Endothelial cell of umbilical vein (primary cell): ENCODE data around the gene DHX35. TPM values are rescaled to one million over a fixed set of nuclear protein-coding genes. Genes with fewer than 3 reads are reported as not detected.

Source experiments
- BruUV-seq: library from RNA; stranded (reverse); fragments of 400-500 nt; replicated peaks from 2 replicates; lab custom pipeline; 2021; lab: Mats Ljungman, UMichigan
- CTCF ChIA-PET: fragments of 300-600, 350-600 bp; sonication (Branson Sonifier 250); formaldehyde crosslinking; loops from one replicate; lab custom pipeline; 2021; ENCODE audit warnings: antibody characterized with exemption, inconsistent platforms; lab: Charles Lee
- POLR2A ChIA-PET: fragments of 300-600, 350-600 bp; sonication (Branson Sonifier 250); formaldehyde crosslinking; loops from one replicate; lab custom pipeline; 2021; ENCODE audit warnings: antibody characterized with exemption, inconsistent platforms; lab: Charles Lee
- DNase-seq: peaks from one replicate; pipeline ENCODE4 v3.0.0-alpha.2; 2011; ENCODE audit warnings: low read depth, low spot score
- FAIRE-seq: peaks from 2 replicates; lab custom pipeline; 2011; peaks lifted over from hg19 to GRCh38; lab: Jason Lieb, UNC
- H2AFZ ChIP-seq: 2 replicates; pipeline ENCODE4 v1.6.0; 2012; ENCODE audit warnings: low read depth, low read length, control low read depth, inconsistent platforms
- H3K27ac ChIP-seq: 2 replicates; pipeline ENCODE4 v1.5.1; 2011; ENCODE audit warnings: low read depth, mild to moderate bottlenecking, control low read depth, low read length, moderate library complexity; ENCODE audit not compliant: insufficient read depth
- H3K27me3 ChIP-seq, 2 experiments: 2 replicates each; pipeline versions ENCODE4 v1.6.0 to v1.6.1; 2011; ENCODE audit warnings: low read length in 2 of 2, mixed read lengths in 1 of 2; ENCODE audit not compliant: control insufficient read depth in 2 of 2, insufficient read depth in 2 of 2
- H3K36me3 ChIP-seq, 2 experiments: 2 replicates in 1 of 2; 3 replicates in 1 of 2; pipeline ENCODE4 v1.5.1; 2011; ENCODE audit warnings: low read length in 2 of 2, mild to moderate bottlenecking in 1 of 2, moderate library complexity in 1 of 2; ENCODE audit not compliant: control insufficient read depth in 2 of 2, insufficient read depth in 2 of 2; ENCODE audit errors: extremely low read depth in 1 of 2
- H3K4me1 ChIP-seq: 3 replicates; pipeline ENCODE4 v1.5.1; 2011; ENCODE audit warnings: mild to moderate bottlenecking, low read length; ENCODE audit not compliant: control insufficient read depth, insufficient read depth; ENCODE audit errors: extremely low read depth
- H3K4me2 ChIP-seq: 2 replicates; pipeline ENCODE4 v1.6.1; 2011; ENCODE audit warnings: low read length, control low read depth, mixed read lengths; ENCODE audit not compliant: insufficient read depth
- H3K4me3 ChIP-seq, 3 experiments: fragments of 200-600 bp in 1 of 3; sonication (generic), shearing (Covaris generic) in 1 of 3; replicated peaks in 1 of 3; 2 replicates each; pipeline ENCODE4 v1.5.1; 2011 to 2016; ENCODE audit warnings: control low read depth in 3 of 3, low read length in 3 of 3, mild to moderate bottlenecking in 2 of 3, inconsistent platforms in 1 of 3, low read depth in 1 of 3, moderate library complexity in 1 of 3; ENCODE audit not compliant: insufficient read depth in 1 of 3
- H3K79me2 ChIP-seq: 2 replicates; pipeline ENCODE4 v1.6.0; 2012; ENCODE audit warnings: low read length, inconsistent platforms; ENCODE audit not compliant: control insufficient read depth, insufficient read depth
- H3K9ac ChIP-seq: replicated peaks from 2 replicates; pipeline ENCODE3; 2011; ENCODE audit warnings: low read length, control low read depth; ENCODE audit not compliant: insufficient read depth; ENCODE audit errors: extremely low read depth
- H3K9me1 ChIP-seq: replicated peaks from 3 replicates; pipeline ENCODE4 v1.6.0; 2011; ENCODE audit warnings: mild to moderate bottlenecking, low read length; ENCODE audit not compliant: control insufficient read depth, insufficient read depth; ENCODE audit errors: extremely low read depth
- H3K9me3 ChIP-seq: replicated peaks from 2 replicates; pipeline ENCODE4 v1.5.1; 2012; ENCODE audit warnings: low read length, inconsistent platforms; ENCODE audit not compliant: control insufficient read depth, insufficient read depth
- H4K20me1 ChIP-seq: replicated peaks from 2 replicates; pipeline ENCODE3; 2011; ENCODE audit warnings: mild to moderate bottlenecking, low read length; ENCODE audit not compliant: control insufficient read depth, insufficient read depth; ENCODE audit errors: extremely low read depth
- CTCF ChIP-seq, 2 donors: IDR thresholded peaks; 1 replicate in 1 of 2; 2 replicates in 1 of 2; pipeline ENCODE4 v1.5.1; 2011; ENCODE audit warnings: low read length in 2 of 2, mild to moderate bottlenecking in 2 of 2, moderate library complexity in 2 of 2, control low read depth in 1 of 2, inconsistent platforms in 1 of 2, low read depth in 1 of 2; ENCODE audit not compliant: insufficient read depth in 1 of 2; ENCODE audit errors: extremely low read depth in 1 of 2
- EZH2 ChIP-seq: IDR thresholded peaks from 2 replicates; pipeline ENCODE4 v1.6.1; 2012; ENCODE audit warnings: borderline replicate concordance, low read depth, mild to moderate bottlenecking, moderate library complexity, low read length, inconsistent platforms; ENCODE audit not compliant: severe bottlenecking
- FOS ChIP-seq: IDR thresholded peaks from 2 replicates; pipeline ENCODE4 v1.6.1; 2011; ENCODE audit warnings: mild to moderate bottlenecking, low read length, moderate library complexity, borderline replicate concordance; ENCODE audit not compliant: insufficient read depth
- GATA2 ChIP-seq: IDR thresholded peaks from 2 replicates; pipeline ENCODE4 v1.7.0; 2011; ENCODE audit warnings: low read depth, mild to moderate bottlenecking, moderate library complexity, mixed read lengths, low read length; ENCODE audit not compliant: insufficient read length, insufficient read depth
- JUN ChIP-seq: IDR thresholded peaks from 2 replicates; pipeline ENCODE4 v1.6.1; 2011; ENCODE audit warnings: borderline replicate concordance, low read depth; ENCODE audit not compliant: insufficient read length, insufficient read depth
- MAX ChIP-seq: IDR thresholded peaks from 2 replicates; pipeline ENCODE4 v1.6.1; 2011; ENCODE audit not compliant: insufficient read depth, insufficient read length
- MYC ChIP-seq: IDR thresholded peaks from one replicate; pipeline ENCODE4 v1.6.1; 2011; ENCODE audit warnings: mild to moderate bottlenecking, low read depth, low read length
- POLR2A ChIP-seq: IDR thresholded peaks from 2 replicates; pipeline ENCODE4 v1.6.1; 2012; ENCODE audit warnings: low read depth, mild to moderate bottlenecking, control low read depth, low read length
- POLR2AphosphoS5 ChIP-seq: IDR thresholded peaks from 2 replicates; pipeline ENCODE4 v1.6.1; 2012; ENCODE audit warnings: low read depth, mild to moderate bottlenecking, control low read depth, low read length, moderate library complexity; ENCODE audit not compliant: insufficient read depth
- dilution Hi-C: fragments of 300-500 bp; cut with MboI; formaldehyde crosslinking; loops from one replicate; pipeline ENCODE4 v1.15.0; 2019; ENCODE audit warnings: low sequenced_read_pairs; ENCODE audit not compliant: extremely low pct_ligation_motif_present
- intact Hi-C: fragments of 100-400 bp; cut with micrococcal nuclease; formaldehyde crosslinking; loops from one replicate; pipeline ENCODE4 v1.10.0; 2022
- polyA plus RNA-seq, 4 experiments: library from polyadenylated mRNA; depleted of rRNA in 3 of 4; stranded (reverse) in 3 of 4; unstranded in 1 of 4; fragments of >200 nt; gene quantifications; 2 replicates each; pipeline versions ENCODE4 v1.2.1 to v1.2.3, GENCODE V29; 2011 to 2012; ENCODE audit warnings: missing spikeins in 1 of 4
- small RNA-seq: library from RNA; depleted of rRNA; stranded (forward); fragments of <200 nt; gene quantifications from one replicate; pipeline ENCODE3, GENCODE V24; 2012; ENCODE audit warnings: low replicate concordance, low read depth; ENCODE audit not compliant: insufficient read depth, insufficient read length
- total RNA-seq: library from RNA; stranded (reverse); gene quantifications from 2 replicates; pipeline ENCODE4 v1.2.3, GENCODE V29; 2021

The DHX35 gene
- total and polyA plus RNA-seq, 2 donors (not counting 3 experiments of a cell fraction or from before 2014, with no cell fraction given): 10.0 to 13.0 TPM

GRCh38 chr20:39089029-39089428, 126.9 kb downstream of the DHX35 start:
- no peak for DNase-seq
- Histone ChIP-seq H3K27ac (no peak overlapping the region), H3K9me1 (no peaks in the 10 kb centered on the region), H3K4me3 (no peak overlapping the region), H3K79me2 (no peaks in the 10 kb centered on the region), H4K20me1 (no peaks in the 10 kb centered on the region), H3K27me3 (no peaks in the 10 kb centered on the region), H2AFZ (no peak overlapping the region), H3K9me3 (no peaks in the 10 kb centered on the region), H3K36me3 (no peaks in the 10 kb centered on the region), H3K4me1 (no peaks in the 10 kb centered on the region), H3K4me2 (no peak overlapping the region), H3K9ac (no peak overlapping the region)
- no peak for FAIRE-seq
- CTCF ChIA-PET: interaction anchor here (4.2 kb wide), 1 partner anchor 40 kb away, joined by 24 read pairs; no protein-coding TSS in a partner anchor
- POLR2A ChIA-PET: no interaction called here
- BruUV-seq: no TSS peak
- dilution Hi-C loops (no loop called here), intact Hi-C loops (no loop called here)
- no peak for TF ChIP-seq MAX
- TF ChIP-seq FOS: no peak
- TF ChIP-seq EZH2: no peak
- no peak for TF ChIP-seq POLR2AphosphoS5
- TF ChIP-seq CTCF (IDR thresholded peaks at IDR 0.05; ENCODE audit: extremely low read depth in 1 of 2, insufficient read depth in 1 of 2, low read depth in 1 of 2, low read length in 2 of 2): no peak
- TF ChIP-seq JUN: no peak
- no peak for TF ChIP-seq GATA2
- TF ChIP-seq POLR2A: no peak
- no peak for TF ChIP-seq MYC

Small RNAs within 50 kb of the gene (small RNA-seq; reads per million reads assigned to genes)
- gene AL023803.1: not detected

Other genes starting within 250 kb of the DHX35 start
- not detected in 2 replicates for gene SLC32A1, start 237.9 kb upstream of the DHX35 start, total RNA-seq
- gene SLC32A1, start 237.9 kb upstream of the DHX35 start, polyA plus RNA-seq: 0.04 TPM in 1 of 2 replicates, not detected in the other
- 9.7 and 11.3 TPM in 2 replicates for gene ACTR5, start 213.9 kb upstream of the DHX35 start, total RNA-seq
- 8.8 and 8.9 TPM in 2 replicates for gene ACTR5, start 213.9 kb upstream of the DHX35 start, polyA plus RNA-seq
- 52.7 and 68.1 TPM in 2 replicates for gene PPP1R16B, start 156.6 kb upstream of the DHX35 start, total RNA-seq
- gene PPP1R16B, start 156.6 kb upstream of the DHX35 start, polyA plus RNA-seq: 32.4 and 34.7 TPM in 2 replicates
- gene FAM83D, start 35.9 kb upstream of the DHX35 start, total RNA-seq: 35.5 and 46.0 TPM in 2 replicates
- 38.2 and 41.0 TPM in 2 replicates for gene FAM83D, start 35.9 kb upstream of the DHX35 start, polyA plus RNA-seq